A673 (cell line): Measurements from ENCODE around the gene MVD. TPM values are rescaled to one million over a fixed set of nuclear protein-coding genes. Genes with fewer than 3 reads are reported as not detected.
A peak's percentile ranks its signal among the peaks of the same experiment; 100 is the strongest.

ENCODE experiments used
- Bru-seq: library from RNA; stranded (reverse); fragments of 400-500 nt; gene quantifications from one replicate; lab custom pipeline; 2021; lab: Mats Ljungman, UMichigan
- BruChase-seq, 2 experiments: library from RNA; stranded (reverse); fragments of 400-500 nt; gene quantifications; one replicate each; lab custom pipeline; 2021; lab: Mats Ljungman, UMichigan
- BruUV-seq: library from RNA; stranded (reverse); fragments of 400-500 nt; replicated peaks from 2 replicates; lab custom pipeline; 2021; lab: Mats Ljungman, UMichigan
- CTCF ChIA-PET: fragments of 300-600 bp; sonication (Branson Sonifier 250); formaldehyde crosslinking; loops from one replicate; lab custom pipeline; 2022; ENCODE audit warnings: antibody characterized with exemption; lab: Charles Lee
- POLR2A ChIA-PET: fragments of 300-600 bp; sonication (Branson Sonifier 250); formaldehyde crosslinking; loops from one replicate; lab custom pipeline; 2022; ENCODE audit warnings: antibody characterized with exemption; ENCODE audit not compliant: low non-redundant PET; lab: Charles Lee
- DNase-seq: peaks from one replicate; pipeline ENCODE4 v3.0.0-alpha.2; 2015; ENCODE audit warnings: low spot score
- H3K27ac ChIP-seq: fragments of 200-600 bp; sonication (generic); 2 replicates; pipeline ENCODE4 v1.5.1; 2016; ENCODE audit warnings: mixed run types, low read depth, mild to moderate bottlenecking, mixed read lengths, antibody characterized with exemption, low read length; ENCODE audit not compliant: poor library complexity, severe bottlenecking
- H3K27me3 ChIP-seq: fragments of 200-600 bp; sonication (generic); replicated peaks from 2 replicates; pipeline ENCODE4 v1.6.1; 2017; ENCODE audit warnings: mixed run types, low read depth, mild to moderate bottlenecking, mixed read lengths, antibody characterized with exemption, low read length; ENCODE audit not compliant: insufficient read depth, poor library complexity
- H3K36me3 ChIP-seq: fragments of 200-600 bp; sonication (generic); 2 replicates; pipeline ENCODE4 v1.6.1; 2016; ENCODE audit warnings: mixed run types, mild to moderate bottlenecking, mixed read lengths, antibody characterized with exemption, low read length; ENCODE audit not compliant: insufficient read depth, poor library complexity, severe bottlenecking
- H3K4me1 ChIP-seq: fragments of 200-600 bp; sonication (generic); 2 replicates; pipeline ENCODE4 v1.6.1; 2017; ENCODE audit warnings: mixed run types, mild to moderate bottlenecking, mixed read lengths, antibody characterized with exemption, low read length; ENCODE audit not compliant: insufficient read depth, poor library complexity, severe bottlenecking
- H3K4me3 ChIP-seq: fragments of 200-600 bp; sonication (generic); 2 replicates; pipeline ENCODE4 v1.5.1; 2016; ENCODE audit warnings: low read depth, mixed run types, mild to moderate bottlenecking, mixed read lengths, low read length; ENCODE audit not compliant: poor library complexity, severe bottlenecking
- H3K9me3 ChIP-seq: fragments of 200-600 bp; sonication (generic); 2 replicates; pipeline ENCODE4 v1.6.1; 2016; ENCODE audit warnings: mixed run types, low read depth, mild to moderate bottlenecking, mixed read lengths, antibody characterized with exemption, low read length; ENCODE audit not compliant: poor library complexity, severe bottlenecking
- CTCF ChIP-seq: fragments of 300-800, 200-600 bp; sonication (generic); conservative IDR thresholded peaks from 2 replicates; pipeline ENCODE4 v1.5.1; 2017; ENCODE audit warnings: low read depth, mild to moderate bottlenecking, antibody characterized with exemption, low read length, moderate library complexity, mixed read lengths
- EZH2 ChIP-seq: fragments of 200-600 bp; sonication (generic); IDR thresholded peaks from 2 replicates; pipeline ENCODE4 v1.6.1; 2017; ENCODE audit warnings: borderline replicate concordance, low read depth, mild to moderate bottlenecking, mixed read lengths, antibody characterized with exemption, low read length; ENCODE audit not compliant: poor library complexity, severe bottlenecking
- intact Hi-C: fragments of 100-400 bp; cut with micrococcal nuclease; formaldehyde crosslinking; loops from one replicate; pipeline ENCODE4 v1.10.0; 2022; ENCODE audit not compliant: unreplicated experiment
- long read RNA-seq: library from polyadenylated mRNA; stranded (forward); transcript quantifications from one replicate; pipeline ENCODE4 v2.0.0, GENCODE V29; 2022
- total RNA-seq: library from RNA; stranded (reverse); gene quantifications from 2 replicates; pipeline ENCODE4 v1.2.3, GENCODE V29; 2021

Gene MVD
- total RNA-seq (127 and 131 TPM in 2 replicates), Bru-seq, nascent RNA (percentile 73 among the genes with signal in this experiment), BruChase-seq, experiment 1, labeled RNA remaining after a 2-hour chase (percentile 82 among the genes with signal in this experiment), BruChase-seq, experiment 2, labeled RNA remaining after a 6-hour chase (percentile 82 among the genes with signal in this experiment)
- long read RNA-seq, transcript MVD-201 (10 exons, 1,823 nt), result major isoform, 167 of 245 reads
- long read RNA-seq, transcript MVD-209 (6 exons, 2,352 nt), result minor isoform, 7 of 245 reads
- long read RNA-seq, partial matches to known transcripts, result 18 of 245 reads
- long read RNA-seq, other reads (novel, unspliced or antisense), result 50 of 245 reads

GRCh38 chr16:88662843-88663606 is at the start of gene MVD:
MVD (minus strand) TSS chr16:88663091; CDS start chr16:88663080, 11 bp downstream.
- no TSS peak for BruUV-seq
- no peaks in the 10 kb centered on the region for H3K27me3 ChIP-seq
- peak within 1 kb of the TSS; percentile 97 for H3K27ac ChIP-seq

GRCh38 chr16:88712362-88712979 is 49.6 kb upstream of the MVD start:
- peaks cover 40% of the 10 kb centered on the region for H3K36me3 ChIP-seq
- no peak overlapping the region for H3K27ac ChIP-seq
- no peaks in the 10 kb centered on the region for H3K4me1 ChIP-seq
- no peak for DNase-seq
- intact Hi-C loops, result no loop called here
- no peaks in the 10 kb centered on the region for H3K27me3 ChIP-seq
- H3K4me3 ChIP-seq, result no peak overlapping the region
- TF ChIP-seq CTCF (no peak), EZH2 (no peak)
- no peaks in the 10 kb centered on the region for H3K9me3 ChIP-seq
- CTCF ChIA-PET, result no interaction called here
- BruUV-seq, result no TSS peak
- POLR2A ChIA-PET, result no interaction called here

More at GRCh38 chr16:88662843-88663606, at the start of gene MVD:
- TF ChIP-seq EZH2 (no peak), CTCF (0 out of 2 replicates have a peak, but pooled peaks have one; percentile 34)
- POLR2A ChIA-PET, result no interaction called here
- DNase-seq, result peak; percentile 98
- CTCF ChIA-PET, result interaction anchor here (1.3 kb wide), 1 partner anchor 75 kb away, joined by 5 read pairs; no protein-coding TSS in a partner anchor
- Histone ChIP-seq H3K4me3 (peak within 1 kb of the TSS; percentile 90), H3K9me3 (no peaks in the 10 kb centered on the region), H3K4me1 (no peaks in the 10 kb centered on the region), H3K36me3 (peaks cover 13% of the 10 kb centered on the region)
- intact Hi-C loops, result no loop called here

- H3K36me3 ChIP-seq, result peaks cover 35% of the 10 kb centered on the region
These were observed 49.0 kb upstream of the MVD start for GRCh38 chr16:88711750-88712340.

More at GRCh38 chr16:88711750-88712340, 49.0 kb upstream of the MVD start:
- no TSS peak for BruUV-seq
- CTCF ChIA-PET, result no interaction called here
- peaks cover 6% of the 10 kb centered on the region for H3K4me1 ChIP-seq
- H3K27ac ChIP-seq, result no peak overlapping the region
- H3K9me3 ChIP-seq, result no peaks in the 10 kb centered on the region
- TF ChIP-seq EZH2 (no peak), CTCF (no peak)
- intact Hi-C loops, result no loop called here
- no peak overlapping the region for H3K4me3 ChIP-seq
- POLR2A ChIA-PET, result no interaction called here
- DNase-seq, result no peak
- H3K27me3 ChIP-seq, result no peaks in the 10 kb centered on the region
